ENCODE data around the gene HIPK1.
"Not testable (repeated sequence)": the region's sequence is repeated elsewhere in the genome, so short reads cannot be mapped to it uniquely, and the experiment has no call there.

HIPK1 gene

GRCh38 chr1:114019724-114020123 lies 90.6 kb downstream of the HIPK1 start:
- not testable (repeated sequence) for DNase-seq

DNA sequence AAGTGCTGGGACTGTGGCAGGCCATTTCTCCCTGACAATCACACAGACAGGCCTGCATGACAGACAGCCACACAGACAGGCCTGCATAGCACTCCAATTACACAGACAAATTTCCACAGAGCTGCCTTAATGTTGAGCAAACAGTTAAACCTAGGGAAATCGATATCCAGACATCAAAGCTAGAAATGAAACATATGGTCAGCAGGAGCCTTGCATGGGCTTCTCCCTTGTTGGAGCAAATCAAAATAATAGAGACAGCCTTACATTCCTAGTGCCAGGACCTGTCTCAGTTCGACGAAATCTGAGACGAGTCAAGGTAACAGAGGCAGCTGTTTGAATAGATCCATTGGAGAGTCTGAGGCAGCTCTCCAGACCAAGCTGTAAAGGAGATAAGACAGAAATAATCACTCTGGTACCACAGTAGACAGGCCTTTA lies 92.6 kb downstream of the HIPK1 start:
- DNase-seq: no peak

DNA sequence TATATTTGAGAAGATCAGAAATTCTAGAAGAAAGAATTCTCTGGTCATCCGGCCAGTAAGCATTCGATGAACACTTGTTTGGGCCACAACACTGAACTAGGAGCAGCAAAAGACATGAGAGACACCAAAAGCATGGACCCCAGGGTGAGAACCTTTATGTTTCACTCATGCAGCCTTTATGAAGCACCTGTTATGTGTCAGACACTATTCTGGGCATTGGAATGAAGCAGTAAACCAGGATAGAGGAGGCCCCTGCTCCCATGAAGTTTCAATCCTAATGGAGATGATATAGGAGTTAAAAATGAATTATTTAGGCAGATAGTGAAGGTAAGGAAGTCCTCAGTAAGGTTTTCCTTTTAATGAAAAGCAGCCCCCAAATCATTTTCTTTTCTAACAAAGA lies 93.8 kb downstream of the HIPK1 start:
- DNase-seq: no peak

DNA sequence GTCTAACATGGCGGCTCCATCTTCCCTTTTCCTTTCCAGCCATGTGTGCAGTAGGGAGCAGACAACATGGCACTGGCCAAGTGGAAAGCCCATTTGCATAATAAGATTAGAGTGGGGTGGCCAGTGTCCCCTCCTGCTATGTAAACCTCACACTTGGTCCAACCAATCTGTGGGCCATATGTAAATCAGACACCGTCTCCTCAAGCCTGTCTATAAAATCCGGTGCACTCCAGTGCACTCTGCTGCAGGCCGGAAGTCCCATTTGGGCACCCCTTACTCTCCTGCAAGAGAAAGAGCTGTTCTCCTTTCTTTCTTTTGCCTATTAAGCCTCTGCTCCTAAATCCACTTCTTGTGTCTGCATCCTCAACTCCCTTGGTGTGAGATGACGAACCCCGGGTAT lies 94.3 kb downstream of the HIPK1 start:
- no peak for DNase-seq

DNA sequence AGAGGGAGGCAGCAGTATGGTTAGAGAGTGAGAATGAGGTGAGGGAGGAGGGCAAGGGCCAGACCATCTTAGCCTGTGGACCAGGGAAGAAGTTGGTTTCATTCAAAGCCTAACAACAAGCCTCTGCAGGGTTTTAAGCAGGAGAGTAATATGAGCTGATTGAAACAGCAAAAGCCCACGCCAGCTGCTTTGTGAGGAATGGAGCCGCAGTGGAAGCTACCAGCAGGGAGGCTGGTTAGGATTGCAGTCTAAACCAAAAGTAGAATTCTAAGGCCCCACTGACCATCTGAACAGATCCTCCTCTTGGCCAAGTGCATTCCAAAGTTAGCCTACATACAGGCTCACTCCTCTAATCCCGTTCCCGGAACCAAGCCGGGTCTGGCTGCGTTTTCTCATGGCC lies 94.9 kb downstream of the HIPK1 start:
- DNase-seq: no peak

- no peak for DNase-seq
These were observed 96.7 kb downstream of the HIPK1 start for GRCh38 chr1:114025609-114026401.

DNA sequence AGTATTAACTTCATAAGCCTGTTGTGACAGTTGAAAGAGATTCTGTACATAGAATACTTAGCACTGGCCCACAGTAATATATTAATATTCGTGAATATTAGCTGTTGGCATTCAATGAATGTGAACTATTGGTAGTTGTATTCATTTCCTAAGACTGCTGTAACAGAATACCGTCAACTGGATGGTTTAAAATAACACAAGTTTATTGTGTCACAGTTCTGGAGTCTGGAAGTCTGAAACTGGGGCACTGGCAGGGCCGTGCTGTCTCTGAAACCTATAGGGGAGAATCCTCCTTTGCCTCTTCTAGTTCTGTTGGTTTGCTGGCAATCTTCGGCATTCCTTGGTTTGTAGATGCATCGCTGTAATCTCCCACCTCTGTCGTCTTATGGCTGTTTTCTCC lies 97.7 kb downstream of the HIPK1 start:
- no peak for DNase-seq

Measured in activated CD4-positive, alpha-beta T cell treated with anti-CD3 and anti-CD28 coated beads for 1 hour (primary cell).